K562 (cell line): ENCODE results near the gene CLEC3B. TPM values are rescaled to one million over a fixed set of nuclear protein-coding genes. Genes with fewer than 3 reads are reported as not detected.

ENCODE experiments used
- ATAC-seq: fragments of 200-7000 bp; cut with Tn5 transposase; 3 replicates; pipeline ENCODE4 v1.9.1; 2020; ENCODE audit warnings: moderate library complexity
- BruUV-seq: library from RNA; stranded (reverse); fragments of 400-500 nt; replicated peaks from 2 replicates; lab custom pipeline; 2021; lab: Mats Ljungman, UMichigan
- CTCF ChIA-PET: fragments of 300-600 bp; formaldehyde crosslinking; extraction: SDS; loops from one replicate; lab custom pipeline; 2021; ENCODE audit warnings: low intra/inter-chr PET ratio; lab: Yijun Ruan, JAX
- POLR2A ChIA-PET: fragments of 300-600, 350-650 bp; sonication (Branson Sonifier 250); formaldehyde crosslinking; extraction: SDS; loops from one replicate; lab custom pipeline; 2021; ENCODE audit warnings: antibody characterized with exemption, inconsistent platforms; lab: Yijun Ruan, JAX
- DNase-seq, 4 experiments: peaks; one replicate each; pipeline versions ENCODE4 v3.0.0 to v3.0.0-alpha.2; 2011 to 2018; ENCODE audit warnings: low spot score in 3 of 4, mixed read lengths in 3 of 4; ENCODE audit errors: extremely low read depth in 1 of 4
- FAIRE-seq: peaks from 2 replicates; lab custom pipeline; 2011; peaks lifted over from hg19 to GRCh38; lab: Jason Lieb, UNC
- H2AFZ ChIP-seq: 2 replicates; pipeline ENCODE4 v1.6.0; 2011; ENCODE audit warnings: low read depth, low read length, control low read depth, inconsistent platforms
- H3K27ac ChIP-seq: fragments of 200-600 bp; 3 replicates; pipeline ENCODE4 v1.8.0; 2011; ENCODE audit warnings: low read depth, mild to moderate bottlenecking, control low read depth, inconsistent platforms, low read length, moderate library complexity, mixed read lengths; ENCODE audit errors: extremely low read depth
- H3K27me3 ChIP-seq, 2 experiments: fragments of 300-600 bp in 1 of 2; 2 replicates in 1 of 2; 3 replicates in 1 of 2; pipeline versions ENCODE4 v1.6.0 to v1.8.0; 2011; ENCODE audit warnings: inconsistent platforms in 2 of 2, low read length in 2 of 2, mild to moderate bottlenecking in 1 of 2, mixed read lengths in 1 of 2, moderate library complexity in 1 of 2; ENCODE audit not compliant: control insufficient read depth in 2 of 2, insufficient read depth in 2 of 2
- H3K36me3 ChIP-seq: fragments of 300-600 bp; 3 replicates; pipeline ENCODE4 v1.8.0; 2011; ENCODE audit warnings: mild to moderate bottlenecking, low read length, inconsistent platforms; ENCODE audit not compliant: control insufficient read depth, insufficient read depth
- H3K4me1 ChIP-seq, 2 experiments: fragments of 200-600 bp in 1 of 2; replicated peaks in 1 of 2; 2 replicates in 1 of 2; 3 replicates in 1 of 2; pipeline versions ENCODE4 v1.5.1 to v1.8.0; 2011; ENCODE audit warnings: inconsistent platforms in 2 of 2, low read length in 2 of 2, mild to moderate bottlenecking in 1 of 2, mixed read lengths in 1 of 2, moderate library complexity in 1 of 2; ENCODE audit not compliant: control insufficient read depth in 2 of 2, insufficient read depth in 2 of 2
- H3K4me2 ChIP-seq: 2 replicates; pipeline ENCODE4 v1.6.1; 2011; ENCODE audit warnings: low read length, control low read depth, inconsistent platforms, mixed read lengths; ENCODE audit not compliant: insufficient read depth
- H3K4me3 ChIP-seq: fragments of 200-600 bp; sonication (generic), shearing (Covaris generic); 2 replicates; pipeline ENCODE4 v1.5.1; 2016; ENCODE audit warnings: control low read depth, inconsistent platforms
- H3K79me2 ChIP-seq: fragments of 200-600 bp; 3 replicates; pipeline ENCODE4 v1.8.0; 2011; ENCODE audit warnings: low read length, inconsistent platforms; ENCODE audit not compliant: control insufficient read depth, insufficient read depth
- H3K9ac ChIP-seq, 2 experiments: 2 replicates each; pipeline versions ENCODE4 v1.6.0 to v1.6.1; 2011; ENCODE audit warnings: low read depth in 2 of 2, low read length in 2 of 2, control low read depth in 1 of 2, inconsistent platforms in 1 of 2, mild to moderate bottlenecking in 1 of 2, mixed read lengths in 1 of 2; ENCODE audit not compliant: insufficient read depth in 1 of 2
- H3K9me1 ChIP-seq: one replicate; pipeline ENCODE4 v1.6.0; 2011; ENCODE audit warnings: inconsistent platforms, mild to moderate bottlenecking, low read length, moderate library complexity; ENCODE audit not compliant: control insufficient read depth, insufficient read depth
- H3K9me3 ChIP-seq: replicated peaks from 2 replicates; pipeline ENCODE4 v1.5.1; 2011; ENCODE audit warnings: low read depth, low read length, inconsistent platforms; ENCODE audit not compliant: control insufficient read depth, insufficient read depth
- H4K20me1 ChIP-seq: replicated peaks from 2 replicates; pipeline ENCODE4 v1.6.1; 2011; ENCODE audit warnings: low read length, inconsistent platforms, mixed read lengths; ENCODE audit not compliant: control insufficient read depth, insufficient read depth
- DPF2 ChIP-seq: fragments of 450-650 bp; IDR thresholded peaks from 2 replicates; pipeline ENCODE4 v1.6.1; 2016
- MAFG ChIP-seq: fragments of 450-650 bp; conservative IDR thresholded peaks from 2 replicates; pipeline ENCODE4 v1.6.1; 2016; ENCODE audit warnings: missing genetic modification characterization, missing compliant biosample characterization
- NFATC3 ChIP-seq: fragments of 450-650 bp; IDR thresholded peaks from 2 replicates; pipeline ENCODE4 v1.6.1; 2017; ENCODE audit warnings: mild to moderate bottlenecking
- NFYB ChIP-seq: IDR thresholded peaks from 2 replicates; pipeline ENCODE4 v1.6.1; 2011; ENCODE audit warnings: mild to moderate bottlenecking, moderate library complexity; ENCODE audit not compliant: insufficient read length; ENCODE audit errors: extremely low read depth
- RBM15 ChIP-seq: fragments of 200-400 bp; formaldehyde crosslinking; IDR thresholded peaks from 2 replicates; pipeline ENCODE4 v1.6.1; 2018; ENCODE audit warnings: mild to moderate bottlenecking, low read length, moderate library complexity; ENCODE audit not compliant: insufficient read depth
- SMAD4 ChIP-seq: fragments of 250-450 bp; sonication (Bioruptor Pico); conservative IDR thresholded peaks from 2 replicates; pipeline ENCODE4 v1.8.0; 2021; ENCODE audit warnings: inconsistent platforms, mild to moderate bottlenecking, moderate library complexity
- YBX1 ChIP-seq: fragments of 450-650 bp; IDR thresholded peaks from 2 replicates; pipeline ENCODE4 v1.7.1; 2016; ENCODE audit warnings: mild to moderate bottlenecking
- ZNF3 ChIP-seq: fragments of 250-450 bp; sonication (Bioruptor Pico); IDR thresholded peaks from 2 replicates; pipeline ENCODE4 v1.5.0; 2021; ENCODE audit warnings: mild to moderate bottlenecking, moderate library complexity
- WGBS: fragments of 100-300 bp; shearing (Covaris generic); methylation state at CpG from one replicate; pipeline ENCODE4 v1.1.6; 2016; ENCODE audit warnings: low coverage, mixed read lengths; ENCODE audit not compliant: insufficient coverage; ENCODE audit errors: missing lambda C conversion rate; 5-methylcytosine and 5-hydroxymethylcytosine counted together
- in situ Hi-C: fragments of 300-500 bp; cut with MboI; formaldehyde crosslinking; loops from 4 replicates; pipeline ENCODE4 v1.15.0; 2018; ENCODE audit warnings: inconsistent platforms, mixed read lengths
- intact Hi-C: fragments of 100-400 bp; cut with micrococcal nuclease; formaldehyde crosslinking; loops from 2 replicates; pipeline ENCODE4 v1.14.2; 2022
- polyA plus RNA-seq, 8 experiments: library from polyadenylated mRNA; depleted of rRNA in 4 of 8; stranded (reverse) in 5 of 8; unstranded in 3 of 8; fragments of >200 nt; fragmentation: Nextera tagmentation in 2 of 8; fragmentation: Illumina TruSeq in 1 of 8; extraction: Ambion mirVana in 2 of 8; extraction: Trizol in 1 of 8; gene quantifications; 2 replicates each; pipeline versions ENCODE4 v1.2.1 to v1.2.3, GENCODE V29; 2011 to 2014; ENCODE audit warnings: inconsistent platforms in 1 of 8, missing spikeins in 1 of 8
- total RNA-seq, 7 experiments: library from RNA; depleted of rRNA in 6 of 7; stranded (reverse); fragments of >200 nt in 6 of 7; fragmentation: Illumina TruSeq in 2 of 7; extraction: Trizol in 2 of 7; gene quantifications; 2 replicates each; pipeline versions ENCODE4 v1.2.1 to v1.2.3, GENCODE V29; 2011 to 2021; ENCODE audit warnings: low replicate concordance in 1 of 7
- TF ChIP-seq, protein P1 (sequence below), 2 experiments: IDR thresholded peaks in 1 of 2; conservative IDR thresholded peaks in 1 of 2; 2 replicates each; pipeline ENCODE4 v1.6.1; 2016; ENCODE audit warnings: low read depth in 2 of 2, mild to moderate bottlenecking in 1 of 2, missing compliant biosample characterization in 1 of 2, missing genetic modification characterization in 1 of 2, moderate library complexity in 1 of 2

CLEC3B gene
- total and polyA plus RNA-seq, 9 of the 15 experiments (the other 6 are each of a cell fraction or from before 2014, with no cell fraction given): not detected

DNA sequence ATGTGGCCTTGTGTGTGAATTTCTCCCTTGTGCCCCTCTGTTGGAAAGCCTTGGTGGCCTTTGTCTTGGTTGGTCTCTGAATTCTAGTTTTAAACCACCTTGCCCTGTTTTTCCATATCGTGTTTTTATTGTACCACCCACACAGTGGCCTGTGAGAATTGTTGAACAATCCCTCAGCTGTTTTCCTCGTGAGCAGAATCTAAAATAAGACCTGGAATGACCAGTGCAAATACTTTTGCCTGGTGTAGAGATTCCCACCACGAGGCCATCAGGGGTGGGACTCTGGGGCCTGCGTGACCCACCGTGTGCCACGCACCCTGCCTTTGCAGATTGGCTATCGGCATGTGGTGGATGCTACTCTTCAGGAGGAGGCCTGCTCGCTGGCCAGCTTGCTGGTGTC lies 19.0 kb upstream of the CLEC3B start (continued):
- TF ChIP-seq MAFG (tag) (no peak), SMAD4 (CRISPR knock-in tag) (no peak), DPF2 (no peak)

DNA sequence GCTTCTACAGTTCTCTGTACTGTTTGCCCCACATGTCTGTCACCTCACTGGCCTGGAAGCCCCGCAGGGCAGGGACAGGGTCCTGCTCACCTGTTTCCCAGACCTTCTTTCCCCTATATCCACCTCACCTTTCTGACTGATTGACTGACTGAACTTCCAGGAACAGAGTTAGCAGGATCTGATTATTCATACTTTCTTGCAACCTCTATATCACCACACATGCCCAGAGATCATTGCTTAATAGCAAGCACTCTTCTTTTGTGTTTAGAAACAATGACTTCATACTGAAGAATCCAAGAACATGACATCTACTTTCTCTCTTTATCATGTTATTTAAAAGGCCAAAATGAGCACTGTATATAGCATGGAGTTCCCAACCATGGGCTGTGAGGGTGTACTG lies 18.0 kb upstream of the CLEC3B start:
- 100% methylated on average over 1 of the region's 1 CpG for WGBS
- CTCF ChIA-PET: no interaction called here
- ATAC-seq: no peak

More for the DNA sequence above, 18.0 kb upstream of the CLEC3B start:
- H3K27ac ChIP-seq: no peak overlapping the region
- H3K9me1 ChIP-seq: no peaks in the 10 kb centered on the region
- no peaks in the 10 kb centered on the region for H3K4me1 ChIP-seq
- no peaks in the 10 kb centered on the region for H3K79me2 ChIP-seq
- no peak overlapping the region for H2AFZ ChIP-seq
- H3K9me3 ChIP-seq: no peaks in the 10 kb centered on the region
- H3K4me2 ChIP-seq: no peak overlapping the region
- H3K4me3 ChIP-seq: no peak overlapping the region
- TF ChIP-seq, protein P1, sequence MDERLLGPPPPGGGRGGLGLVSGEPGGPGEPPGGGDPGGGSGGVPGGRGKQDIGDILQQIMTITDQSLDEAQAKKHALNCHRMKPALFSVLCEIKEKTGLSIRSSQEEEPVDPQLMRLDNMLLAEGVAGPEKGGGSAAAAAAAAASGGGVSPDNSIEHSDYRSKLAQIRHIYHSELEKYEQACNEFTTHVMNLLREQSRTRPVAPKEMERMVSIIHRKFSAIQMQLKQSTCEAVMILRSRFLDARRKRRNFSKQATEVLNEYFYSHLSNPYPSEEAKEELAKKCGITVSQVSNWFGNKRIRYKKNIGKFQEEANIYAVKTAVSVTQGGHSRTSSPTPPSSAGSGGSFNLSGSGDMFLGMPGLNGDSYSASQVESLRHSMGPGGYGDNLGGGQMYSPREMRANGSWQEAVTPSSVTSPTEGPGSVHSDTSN (CRISPR knock-in tag; IDR thresholded peaks at IDR 0.05; ENCODE audit: low read depth): no peak
- TF ChIP-seq, protein P1 (tag; conservative IDR thresholded peaks at IDR 0.05; ENCODE audit: low read depth): no peak
- TF ChIP-seq ZNF3 (CRISPR knock-in tag): no peak
- no peak for TF ChIP-seq NFATC3
- TF ChIP-seq YBX1: no peak
- no peak for TF ChIP-seq RBM15
- no peak for TF ChIP-seq NFYB
- POLR2A ChIA-PET: interaction anchor here (1.0 kb wide), 1 partner anchor 29 kb away, joined by 3 read pairs; no protein-coding TSS in a partner anchor
- DNase-seq (no peak), FAIRE-seq (no peak)
- H4K20me1 ChIP-seq: no peaks in the 10 kb centered on the region
- in situ Hi-C loops: no loop called here
- intact Hi-C loops: no loop called here
- H3K36me3 ChIP-seq: peaks cover 86% of the 10 kb centered on the region
- H3K27me3 ChIP-seq: no peaks in the 10 kb centered on the region
- no TSS peak for BruUV-seq
- no peak overlapping the region for H3K9ac ChIP-seq
